HG03342 (cell line): Measurements from ENCODE around the gene TNFRSF1A.
A peak's percentile ranks its signal among the peaks of the same experiment; 100 is the strongest.
"Not testable (repeated sequence)": the region's sequence is repeated elsewhere in the genome, so short reads cannot be mapped to it uniquely, and the experiment has no call there.

ENCODE experiments used
- ATAC-seq: cut with Tn5 transposase; IDR thresholded peaks from one replicate; pipeline ENCODE4 v1.9.1; 2021; ENCODE audit warnings: mild to moderate bottlenecking, moderate library complexity; ENCODE audit not compliant: unreplicated experiment

TNFRSF1A gene

DNA sequence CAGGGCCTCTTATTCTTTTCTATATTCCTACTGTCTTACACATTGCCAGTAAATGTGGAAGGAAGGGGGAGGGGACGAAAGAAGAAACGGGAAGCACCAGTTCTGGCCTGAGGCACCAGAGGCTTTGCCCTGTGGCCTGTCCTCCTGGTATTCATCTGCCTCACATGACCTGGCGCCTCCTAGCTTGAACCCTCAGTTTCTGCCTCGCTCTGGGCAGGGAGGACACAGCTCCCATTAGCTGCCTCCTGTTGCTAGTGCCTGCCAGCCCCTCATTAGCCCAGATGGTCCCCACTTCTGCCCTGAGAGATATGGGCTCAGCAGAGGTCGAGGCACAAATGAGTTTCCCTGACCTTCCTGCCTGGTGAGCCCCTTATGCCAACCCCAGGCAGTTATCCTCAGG, 34.3 kb downstream of the TNFRSF1A start:
- no peak for ATAC-seq

- ATAC-seq, result no peak
Measured at GRCh38 chr12:6306599-6307220, 35.2 kb downstream of the TNFRSF1A start.

- no peak for ATAC-seq
Measured at GRCh38 chr12:6306151-6306550, 35.7 kb downstream of the TNFRSF1A start.

DNA sequence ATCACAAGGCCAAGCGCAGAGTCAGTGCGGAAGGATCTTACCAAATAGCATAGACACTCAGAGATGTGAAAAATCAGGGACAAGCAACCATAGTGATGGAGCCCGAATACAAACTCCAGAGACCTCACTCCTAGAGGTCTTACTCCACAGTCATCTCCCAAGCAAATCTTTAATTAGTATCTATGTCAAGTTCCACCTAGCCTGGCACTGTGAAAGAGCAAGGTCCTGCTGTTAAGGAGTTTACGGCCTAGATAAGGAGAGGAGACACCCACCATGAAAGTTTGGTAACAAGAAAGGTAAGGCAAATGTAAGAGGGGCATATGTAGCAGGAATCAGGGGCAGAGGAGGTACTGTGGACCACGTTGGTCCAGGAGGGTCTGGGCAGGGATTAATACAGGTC, 38.8 kb downstream of the TNFRSF1A start:
- no peak for ATAC-seq

DNA sequence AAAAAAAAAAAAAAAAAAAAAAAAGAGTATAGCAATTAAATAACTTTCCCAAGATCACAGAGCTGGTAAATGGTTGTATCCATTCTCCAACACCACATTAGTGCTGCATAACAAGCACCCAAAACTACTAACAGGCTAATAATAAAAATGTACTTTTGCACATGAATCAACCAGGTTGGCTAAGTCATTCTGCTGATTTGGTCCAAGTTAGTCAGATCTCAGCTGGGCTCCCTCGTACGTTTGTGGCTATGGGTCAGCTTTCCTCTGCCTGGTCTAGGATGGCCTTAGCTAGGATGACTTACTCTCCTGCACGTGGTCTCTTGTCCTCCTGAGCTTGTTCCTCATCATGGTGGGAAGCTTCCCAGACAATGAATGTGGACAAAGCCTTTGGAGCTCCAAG, 39.3 kb downstream of the TNFRSF1A start:
- no peak for ATAC-seq

DNA sequence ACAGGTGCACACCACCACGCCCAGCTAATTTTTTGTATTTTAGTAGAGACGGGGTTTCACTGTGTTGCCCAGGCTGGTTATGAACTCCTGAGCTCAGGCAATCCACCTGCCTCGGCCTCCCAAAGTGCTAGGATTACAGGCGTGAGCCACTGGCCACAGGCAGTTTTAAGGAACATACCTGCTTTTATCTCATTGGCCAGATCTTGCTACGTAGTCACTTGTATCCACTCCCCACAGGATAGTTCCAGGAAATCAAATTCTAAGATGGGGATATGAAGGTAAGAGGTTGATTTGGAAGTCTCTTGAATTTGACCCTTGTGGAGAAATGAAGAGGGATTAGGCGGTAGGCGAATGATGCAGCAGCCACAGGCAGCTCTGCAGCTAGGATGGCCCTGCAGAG, 40.2 kb downstream of the TNFRSF1A start:
- no peak for ATAC-seq

DNA sequence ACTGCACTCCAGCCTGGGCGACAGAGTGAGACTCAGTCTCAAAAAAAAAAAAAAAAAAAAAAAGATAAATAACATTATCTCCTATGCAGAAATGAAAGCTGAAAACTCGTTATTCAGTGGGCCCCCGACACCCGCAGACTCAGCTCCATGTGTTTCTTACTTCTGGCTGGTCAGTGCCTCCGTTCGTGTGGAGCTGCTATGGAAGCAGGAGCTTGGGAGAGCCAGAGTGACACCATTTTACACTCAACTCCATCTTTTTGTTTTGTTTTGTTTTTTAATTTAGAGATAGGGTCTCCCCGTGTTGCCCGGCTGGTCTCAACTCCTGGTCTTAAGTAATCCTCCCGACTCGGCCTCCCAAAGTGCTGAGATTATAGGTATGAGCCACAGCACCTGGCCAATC, 44.7 kb downstream of the TNFRSF1A start:
- no peak for ATAC-seq

GRCh38 chr12:6295094-6295811, 46.6 kb downstream of the TNFRSF1A start:
- ATAC-seq, result peak; percentile 44

DNA sequence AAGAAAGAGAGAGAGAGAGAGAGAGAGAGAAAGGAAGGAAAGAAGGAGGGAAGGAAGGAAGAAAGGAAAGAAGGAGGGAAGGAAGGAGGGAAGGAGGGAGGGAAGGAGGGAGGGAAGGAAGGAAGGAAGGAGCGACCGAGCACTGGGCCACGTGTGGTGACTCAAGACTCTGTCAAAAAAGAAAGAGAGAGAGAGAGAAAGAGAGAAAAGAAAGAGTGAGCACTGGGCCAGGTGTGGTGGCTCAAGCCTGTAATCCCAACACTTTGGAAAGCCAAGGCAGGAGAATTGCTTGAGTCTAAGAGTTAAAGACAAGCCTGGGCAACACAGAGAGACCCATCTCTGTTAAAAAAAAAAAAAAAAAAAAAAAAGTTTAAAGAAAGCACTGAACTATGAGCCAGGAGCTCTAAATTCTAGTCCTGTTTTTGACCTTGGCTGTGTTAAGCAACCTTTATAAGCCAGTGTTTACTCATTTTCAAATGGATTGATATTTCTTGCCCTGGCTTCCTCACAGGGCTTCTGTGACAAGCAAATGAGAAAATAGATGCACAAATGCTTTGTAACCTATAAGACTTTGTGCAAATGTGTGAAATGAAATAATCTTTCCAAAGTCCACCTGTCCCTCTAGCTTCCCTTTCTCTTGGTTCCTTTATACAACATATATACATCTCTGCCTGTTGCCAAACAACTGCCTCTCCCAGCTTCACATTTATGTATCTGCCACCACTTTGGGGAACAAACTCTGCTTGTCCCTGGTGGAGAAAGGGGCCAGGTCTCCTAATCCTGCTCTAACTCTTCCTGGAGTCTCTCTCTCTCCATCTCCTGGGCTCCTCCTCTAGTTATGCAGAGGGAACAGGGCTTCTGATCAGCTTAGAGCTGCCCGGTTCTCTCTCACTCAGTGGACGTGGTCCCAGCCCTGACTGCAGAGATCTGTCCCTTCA, 47.5 kb downstream of the TNFRSF1A start:
- no peak for ATAC-seq

- ATAC-seq, result no peak
Measured at GRCh38 chr12:6292606-6293005, 49.3 kb downstream of the TNFRSF1A start.

- ATAC-seq, result not testable (repeated sequence)
Measured at GRCh38 chr12:6289906-6290305, 52.0 kb downstream of the TNFRSF1A start.

- ATAC-seq, result not testable (repeated sequence)
Measured at GRCh38 chr12:6289081-6289480, 52.8 kb downstream of the TNFRSF1A start.

DNA sequence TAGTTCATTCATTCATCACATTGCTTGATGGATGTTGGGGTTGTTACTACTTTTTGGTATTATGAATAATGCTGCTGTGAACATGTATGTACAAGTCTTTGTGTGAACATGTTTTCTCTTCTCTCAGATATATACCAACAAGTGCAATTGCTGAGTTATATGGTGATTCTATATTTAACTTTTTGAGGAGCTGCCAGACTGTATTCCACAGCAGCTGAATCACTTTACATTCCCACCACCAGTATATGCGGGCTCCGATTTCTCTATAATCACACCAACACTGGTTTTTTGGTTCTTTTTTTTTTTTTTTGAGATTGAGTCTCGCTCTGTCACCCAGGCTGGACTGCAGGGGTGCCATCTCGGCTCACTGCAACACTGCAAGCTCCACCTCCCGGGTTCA, 53.6 kb downstream of the TNFRSF1A start:
- ATAC-seq, result no peak

DNA sequence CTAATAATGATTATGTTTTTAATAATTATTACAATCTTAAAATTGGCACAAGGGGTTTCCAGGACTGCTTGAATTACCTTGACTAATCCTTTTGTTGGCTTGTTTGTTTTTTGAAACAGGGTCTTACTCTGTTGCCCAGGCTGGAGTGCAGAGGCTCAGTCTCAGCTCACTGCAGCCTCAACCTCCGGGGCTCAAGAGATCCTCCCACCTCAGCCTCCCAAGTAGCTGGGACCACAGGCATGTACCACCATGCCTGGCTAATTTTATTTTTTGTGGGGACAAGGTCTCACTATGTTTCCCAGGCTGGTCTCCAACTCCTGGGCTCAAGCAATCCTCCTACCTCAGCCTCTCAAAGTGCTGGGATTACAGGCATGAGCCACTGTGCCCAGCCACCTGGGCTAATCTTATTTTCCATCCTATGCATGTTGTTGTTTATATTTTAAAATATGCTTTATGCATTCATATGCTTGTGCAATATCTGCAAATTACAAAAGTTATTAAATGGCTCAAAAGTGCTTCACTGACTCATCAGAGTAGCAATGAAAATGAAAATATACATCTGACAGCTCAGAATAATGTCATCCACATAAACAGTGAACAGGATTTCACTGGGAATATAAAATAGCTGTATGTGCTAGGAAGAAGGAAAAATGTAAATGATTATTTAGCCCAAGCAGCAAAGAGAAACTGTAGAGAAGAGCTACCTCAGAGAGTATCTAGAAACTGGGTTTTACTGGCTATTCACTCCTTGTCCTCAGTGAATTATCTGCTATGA, 56.2 kb downstream of the TNFRSF1A start:
- no peak for ATAC-seq

- peak; percentile 64 for ATAC-seq
Measured at GRCh38 chr12:6285063-6285477, 56.8 kb downstream of the TNFRSF1A start.

- ATAC-seq, result no peak
Measured at GRCh38 chr12:6284273-6284672, 57.6 kb downstream of the TNFRSF1A start.

- ATAC-seq, result no peak
Measured at GRCh38 chr12:6282453-6282840, 59.4 kb downstream of the TNFRSF1A start.

DNA sequence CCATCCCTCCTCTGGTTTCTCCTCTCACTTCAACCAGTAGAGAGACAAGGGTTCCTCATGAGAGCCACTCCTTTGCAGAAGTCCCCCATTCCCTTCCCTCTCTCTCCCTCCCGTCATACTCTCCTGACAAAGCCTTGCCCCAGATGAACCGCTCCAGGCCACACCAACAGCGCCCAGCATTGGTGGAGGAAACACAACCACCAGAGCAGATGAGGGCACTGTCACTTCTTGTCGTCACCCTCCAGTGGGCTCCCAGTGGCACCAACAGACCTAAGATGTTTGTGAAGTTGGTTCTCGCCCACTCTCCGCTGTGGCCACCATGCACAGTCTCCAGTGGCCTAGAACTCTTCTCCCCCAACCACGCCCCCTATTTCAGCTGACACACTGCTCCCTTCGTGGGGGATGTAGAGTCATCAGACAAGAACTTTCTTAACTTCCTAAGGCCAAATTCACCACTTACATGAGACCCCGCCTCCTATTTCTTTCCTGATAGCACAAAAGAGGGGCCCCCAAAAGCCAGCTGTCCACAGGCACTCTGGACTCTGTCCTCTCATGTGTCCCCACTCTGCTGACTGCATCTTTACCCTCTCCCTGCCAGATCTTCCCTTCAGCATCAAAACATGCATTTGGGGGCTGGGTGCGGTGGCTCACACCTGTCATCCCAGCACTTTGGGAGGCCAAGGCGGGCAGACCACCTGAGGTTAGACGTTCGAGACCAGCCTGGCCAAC, 60.6 kb downstream of the TNFRSF1A start:
- no peak for ATAC-seq

GRCh38 chr12:6280672-6281071, 61.2 kb downstream of the TNFRSF1A start:
- ATAC-seq, result no peak

- no peak for ATAC-seq
Measured at GRCh38 chr12:6280053-6280469, 61.8 kb downstream of the TNFRSF1A start.
